HG03378 (cell line): Measurements from ENCODE around the gene TMC7.
"Not testable (repeated sequence)": the region's sequence is repeated elsewhere in the genome, so short reads cannot be mapped to it uniquely, and the experiment has no call there.

ENCODE experiments used
- ATAC-seq: cut with Tn5 transposase; IDR thresholded peaks from one replicate; pipeline ENCODE4 v1.9.1; 2021; ENCODE audit warnings: mild to moderate bottlenecking, moderate library complexity; ENCODE audit not compliant: unreplicated experiment

Gene TMC7

DNA sequence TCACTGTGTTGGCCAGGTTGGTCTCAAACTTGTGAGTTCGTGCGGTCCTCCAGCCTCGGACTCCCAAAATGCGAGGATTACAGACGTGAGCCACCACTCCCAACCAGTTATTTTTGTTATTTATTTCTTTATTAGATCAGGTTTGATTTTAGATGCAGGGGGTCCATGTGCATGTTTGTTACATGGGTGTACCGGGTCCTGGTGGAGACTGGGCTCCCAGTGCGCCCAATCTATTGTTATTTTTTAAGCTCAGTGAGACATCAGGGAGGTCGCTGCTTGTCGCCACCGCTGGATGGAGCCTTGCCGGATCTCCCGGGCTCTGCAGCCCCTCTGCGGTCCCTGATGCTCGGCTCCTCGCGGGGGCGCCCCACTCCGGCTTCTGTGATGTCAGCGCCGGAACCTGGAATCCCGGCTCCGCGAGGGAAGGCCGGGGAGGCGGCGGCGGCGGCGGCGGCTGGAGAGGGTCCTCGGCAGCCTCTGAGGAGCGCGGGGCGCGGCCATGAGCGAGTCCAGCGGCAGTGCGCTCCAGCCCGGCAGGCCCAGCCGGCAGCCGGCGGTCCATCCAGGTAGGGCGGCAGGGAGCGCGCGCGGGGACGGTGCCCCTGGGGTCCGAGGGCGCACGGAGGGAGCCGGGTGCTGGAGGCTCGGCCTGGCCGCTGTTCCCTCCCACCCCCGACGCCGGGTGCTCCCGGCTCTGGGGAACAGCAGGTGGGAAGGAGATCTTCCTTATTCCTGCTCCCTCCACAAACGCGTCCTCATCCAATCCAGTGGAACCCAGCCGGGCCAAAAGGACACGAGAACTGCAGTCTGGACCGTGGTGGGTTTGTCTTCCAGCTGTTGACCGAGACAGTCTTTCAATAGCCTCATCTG is at the start of gene TMC7:
TSS of gene TMC7 (plus strand) at position 370 of the 870 bp plus-strand sequence. CDS start at position 500, 130 bp downstream.
- no peak for ATAC-seq

DNA sequence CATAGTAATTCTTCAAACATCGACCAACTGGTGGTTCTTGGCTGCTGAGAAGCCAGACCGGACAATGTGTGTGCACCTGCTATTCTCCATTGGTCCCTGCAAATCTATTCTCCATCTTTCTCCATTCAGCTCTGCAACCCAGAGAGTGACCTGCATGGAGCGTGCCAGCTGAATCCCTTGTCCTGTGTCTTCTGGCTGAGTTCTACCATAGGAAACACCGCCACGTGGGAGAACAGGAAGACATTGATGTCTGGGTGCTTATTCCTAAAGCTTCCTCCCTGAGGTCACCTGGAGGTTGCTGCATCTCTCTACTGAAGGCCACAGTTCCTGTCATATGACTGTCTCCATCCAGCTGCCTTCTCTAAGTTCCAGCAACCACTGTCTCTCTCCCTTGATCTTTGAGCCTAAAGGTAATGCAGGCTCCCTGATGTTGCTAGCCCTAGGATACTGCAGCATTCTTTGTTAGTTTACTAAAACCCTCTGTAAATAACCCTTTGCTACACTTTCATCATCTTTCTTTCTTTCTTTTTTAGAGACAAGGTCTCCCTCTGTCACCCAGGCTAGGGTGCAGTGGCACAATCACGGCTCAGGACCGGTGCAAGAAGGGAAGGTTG is 46.9 kb upstream of the TMC7 start:
- no peak for ATAC-seq

DNA sequence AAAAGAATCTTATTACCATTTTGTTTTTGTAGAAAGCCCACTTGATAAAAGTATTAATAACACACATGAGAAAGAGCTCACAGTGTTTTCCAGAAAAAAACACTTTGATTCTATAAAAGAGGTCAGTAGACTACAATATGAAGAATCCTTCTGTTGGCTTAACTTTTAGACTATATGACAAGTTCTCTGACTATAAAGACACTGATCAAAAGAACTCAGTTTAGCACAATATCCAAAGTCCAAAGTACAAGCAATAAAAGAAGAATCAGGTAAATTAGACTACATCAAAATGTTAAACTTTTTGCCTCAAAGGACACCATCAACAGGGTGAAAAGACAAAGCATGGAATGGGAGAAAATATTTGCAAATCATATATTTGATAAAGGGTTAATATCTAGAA is 46.3 kb upstream of the TMC7 start:
- no peak for ATAC-seq

DNA sequence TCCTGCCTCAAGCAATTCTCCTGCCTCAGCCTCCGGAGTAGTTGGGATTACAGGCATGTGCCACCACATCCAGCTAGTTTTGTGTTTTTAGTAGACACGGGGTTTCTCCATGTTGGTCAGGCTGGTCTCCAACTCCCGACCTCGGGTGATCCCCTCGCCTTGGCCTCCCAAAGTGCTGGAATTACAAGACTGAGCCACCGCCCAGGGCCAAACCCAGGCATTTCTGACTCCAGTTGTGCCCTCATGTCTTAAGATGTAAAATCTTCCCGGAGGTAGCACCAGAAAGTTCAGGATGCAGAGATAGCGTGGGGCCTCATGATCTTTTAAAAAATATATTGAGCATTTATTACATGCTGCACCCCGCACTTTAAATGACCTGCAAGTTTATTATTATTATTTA is 44.7 kb upstream of the TMC7 start:
- ATAC-seq: no peak

DNA sequence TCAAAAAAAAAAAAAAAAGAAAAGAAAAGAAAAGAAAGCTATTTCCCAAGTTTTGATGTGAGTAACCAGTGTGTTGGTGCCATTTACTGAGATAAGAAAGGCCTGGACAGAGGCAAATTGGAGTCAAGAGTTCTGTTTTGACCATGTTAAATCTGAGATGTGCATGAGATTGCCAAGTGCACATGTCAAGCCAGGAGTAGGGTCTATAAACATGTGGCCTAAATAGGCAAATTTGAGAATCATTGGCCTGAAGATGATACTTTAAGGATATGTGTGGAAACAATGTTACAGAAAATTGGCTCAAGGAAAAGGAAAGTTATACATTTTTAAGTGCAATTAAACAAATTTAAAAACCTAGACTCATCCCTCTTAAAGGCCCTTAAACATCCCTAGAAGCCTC is 42.3 kb upstream of the TMC7 start:
- no peak for ATAC-seq

- ATAC-seq: no peak
Observed at GRCh38 chr16:18942061-18942460, 41.7 kb upstream of the TMC7 start.

GRCh38 chr16:18943414-18943813 is 40.3 kb upstream of the TMC7 start:
- no peak for ATAC-seq

DNA sequence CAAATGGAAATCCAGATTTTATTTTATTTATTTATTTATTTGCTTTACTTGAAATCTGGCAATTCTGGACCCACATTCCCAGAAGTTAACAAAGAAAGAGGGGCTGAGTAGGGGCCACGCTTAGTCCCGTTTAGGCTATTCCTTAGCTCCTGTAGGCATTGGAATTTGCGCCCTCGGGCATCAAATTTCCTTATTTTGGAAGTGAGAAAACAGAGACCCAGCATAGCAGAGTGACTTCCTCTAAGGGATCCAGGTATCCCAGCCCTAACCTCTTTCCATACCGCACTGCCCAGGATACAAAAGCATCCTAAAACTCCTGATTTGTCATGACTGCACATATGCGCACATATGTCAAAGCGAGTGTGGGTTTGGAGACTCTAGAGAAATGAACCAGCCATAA is 38.5 kb upstream of the TMC7 start:
- no peak for ATAC-seq

- no peak for ATAC-seq
Observed at GRCh38 chr16:18948372-18949020, 35.2 kb upstream of the TMC7 start.

- ATAC-seq: no peak
Observed at GRCh38 chr16:18950469-18951185, 33.1 kb upstream of the TMC7 start.

GRCh38 chr16:18953547-18953946 is 30.2 kb upstream of the TMC7 start:
- no peak for ATAC-seq

DNA sequence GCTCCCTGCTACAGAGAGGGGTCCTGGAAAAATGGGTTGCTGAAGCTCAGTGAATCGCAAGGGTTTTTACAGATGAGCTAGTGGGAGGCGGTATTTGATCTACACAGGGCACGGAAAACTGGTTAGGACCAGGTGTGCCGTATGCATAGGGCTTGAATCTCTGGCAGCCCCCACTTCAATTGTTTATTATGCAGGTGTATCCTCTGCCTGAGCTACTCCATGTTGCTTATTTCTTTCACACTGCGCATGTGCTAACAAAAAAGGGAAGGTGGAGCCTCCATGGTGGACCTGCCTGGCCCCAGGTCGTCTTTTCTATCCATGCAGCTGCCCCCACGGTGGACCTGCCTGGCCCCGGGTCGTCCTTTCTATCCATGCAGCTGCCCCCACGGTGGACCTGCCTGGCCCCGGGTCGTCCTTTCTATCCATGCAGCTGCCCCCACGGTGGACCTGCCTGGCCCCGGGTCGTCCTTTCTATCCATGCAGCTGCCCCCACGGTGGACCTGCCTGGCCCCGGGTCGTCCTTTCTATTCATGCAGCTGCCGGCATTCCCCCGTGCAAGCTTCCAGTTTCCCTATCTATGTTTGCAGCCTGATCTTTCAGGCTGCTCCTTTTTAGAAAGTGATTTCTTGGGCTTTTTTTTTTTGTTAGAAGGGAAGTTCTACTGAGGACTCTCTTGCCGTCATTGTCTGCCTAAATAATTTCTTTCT is 27.7 kb upstream of the TMC7 start:
- ATAC-seq: not testable (repeated sequence)

DNA sequence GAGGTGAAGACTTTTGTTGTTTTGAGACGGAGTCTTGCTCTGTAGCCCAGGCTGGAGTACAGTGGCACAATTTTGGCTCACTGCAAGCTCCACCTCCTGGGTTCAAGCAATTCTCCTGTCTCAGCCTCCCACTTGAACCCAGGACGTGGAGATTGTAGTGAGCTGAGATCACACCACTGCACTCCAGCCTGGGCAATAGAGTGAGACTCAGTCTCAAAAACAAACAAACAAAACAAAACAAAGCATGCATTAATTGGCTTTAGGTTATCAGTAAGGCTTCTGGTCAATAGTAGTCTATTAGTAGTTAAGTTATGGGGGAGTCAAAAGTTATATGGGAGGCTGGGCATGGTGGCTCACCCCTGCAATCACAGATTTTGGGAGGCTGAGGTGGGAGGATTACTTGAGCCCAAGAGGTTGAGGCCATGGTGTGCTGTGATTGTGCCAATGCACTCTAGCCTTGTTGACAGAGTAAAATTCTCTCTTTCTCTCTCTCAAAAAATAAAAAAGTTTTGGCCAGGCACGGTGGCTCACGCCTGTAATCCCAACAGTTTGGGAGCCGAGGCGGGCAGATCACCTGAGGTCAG is 27.0 kb upstream of the TMC7 start:
- ATAC-seq: not testable (repeated sequence)

GRCh38 chr16:18958621-18959029 is 25.1 kb upstream of the TMC7 start:
- ATAC-seq: no peak

GRCh38 chr16:18959031-18959505 is 24.7 kb upstream of the TMC7 start:
- ATAC-seq: no peak

DNA sequence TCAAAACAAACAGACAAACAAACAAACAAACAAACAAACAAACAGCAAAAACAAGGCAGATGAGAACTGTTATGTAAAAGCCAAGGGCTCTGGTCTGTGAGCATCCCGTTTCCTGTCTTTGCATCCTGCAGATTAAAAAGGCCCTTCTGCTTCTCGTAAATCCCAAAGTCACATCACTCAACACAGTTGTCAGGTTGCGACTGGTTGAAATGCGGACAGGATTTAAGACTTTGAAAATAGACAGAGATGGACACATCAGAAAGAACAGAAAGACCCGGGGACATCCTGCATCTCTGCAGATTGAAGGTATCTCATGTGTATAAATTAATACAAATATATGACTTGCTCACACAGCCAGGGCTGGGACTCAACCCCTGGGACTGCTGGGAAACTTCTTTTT is 18.2 kb upstream of the TMC7 start:
- no peak for ATAC-seq

- ATAC-seq: no peak
Observed at GRCh38 chr16:18966791-18967190, 16.9 kb upstream of the TMC7 start.

- ATAC-seq: no peak
Observed at GRCh38 chr16:18969050-18969854, 14.5 kb upstream of the TMC7 start.

GRCh38 chr16:18969855-18970240 is 13.9 kb upstream of the TMC7 start:
- no peak for ATAC-seq
